Spleen (tissue), 11 donors: ENCODE results near the gene NPHS2. TPM values are rescaled to one million over a fixed set of nuclear protein-coding genes. Genes with fewer than 3 reads are reported as not detected.

Experiments
- polyA plus RNA-seq, 3 donors: library from polyadenylated mRNA; stranded (reverse); fragments of 200-250 nt; gene quantifications; one replicate each; pipeline ENCODE4 v1.2.1, GENCODE V29; 2013
- small RNA-seq, 4 donors: library from RNA; depleted of rRNA; stranded (forward); fragments of <200 nt; gene quantifications; one replicate each; pipeline ENCODE3, GENCODE V24; 2016
- total RNA-seq, 7 donors: library from RNA; depleted of rRNA in 3 of 7; stranded (reverse); fragments of >200 nt in 3 of 7; fragmentation: NEBNext Ultra II Directional in 4 of 7; extraction: Animal tissue kit (Norgen Biotek cat#: 25700) in 4 of 7; gene quantifications; one replicate each; pipeline versions ENCODE4 v1.1.0 to v1.2.1, GENCODE V29; 2016 to 2021
- donor health status: healthy with polysubstance abuse.
- donor health status: DM: no; HTN: no; CAD: no; lungs with moderate emphysema.
- donor health status: DM: no; HTN: no; CAD: no.
- donor health status: Bipolar disorder and iron deficiency.
- donor health status: healthy.
- donor health status: DM: no; HTN: no; CAD: no.
- donor health status: DM: yes; HTN: yes; CAD: no.

The NPHS2 gene
- total and polyA plus RNA-seq, 10 donors = 0.06 to 0.20 TPM; not detected in 8

Small RNA genes within 50 kb of the gene (small RNA-seq; reads per million reads assigned to genes)
- gene RNU5F-2P = 0 reads per million in 4 donors

Other genes with a start within 250 kb of the NPHS2 start
- under 1 TPM in 1 of 7 donors, not detected in 6; 0.66 TPM for gene AXDND1, start 210.0 kb downstream of the NPHS2 start, total RNA-seq
- under 1 TPM; 0.19 to 0.23 (median 0.20) TPM for gene AXDND1, start 210.0 kb downstream of the NPHS2 start, polyA plus RNA-seq
- gene TDRD5, start 15.9 kb upstream of the NPHS2 start, total RNA-seq = under 1 TPM in 1 of 7 donors, not detected in 6; 0.14 TPM
- under 1 TPM; 0.02 to 0.06 (median 0.05) TPM for gene TDRD5, start 15.9 kb upstream of the NPHS2 start, polyA plus RNA-seq
- gene FAM163A, start 167.3 kb upstream of the NPHS2 start, total RNA-seq = under 1 TPM in 4 of 7 donors, not detected in 3; 0.14 to 0.28 (median 0.19) TPM
- under 1 TPM; 0.20 to 0.47 (median 0.32) TPM for gene FAM163A, start 167.3 kb upstream of the NPHS2 start, polyA plus RNA-seq